DMS114 treated with DMSO at 0.1 percent for 48 hours (cell line): ENCODE measurements around the gene CD164.

ENCODE experiments used
- DNase-seq: peaks from one replicate; lab custom pipeline; 2025; ENCODE audit not compliant: unreplicated experiment; lab: John Stamatoyannopoulos, UW

The CD164 gene

DNA sequence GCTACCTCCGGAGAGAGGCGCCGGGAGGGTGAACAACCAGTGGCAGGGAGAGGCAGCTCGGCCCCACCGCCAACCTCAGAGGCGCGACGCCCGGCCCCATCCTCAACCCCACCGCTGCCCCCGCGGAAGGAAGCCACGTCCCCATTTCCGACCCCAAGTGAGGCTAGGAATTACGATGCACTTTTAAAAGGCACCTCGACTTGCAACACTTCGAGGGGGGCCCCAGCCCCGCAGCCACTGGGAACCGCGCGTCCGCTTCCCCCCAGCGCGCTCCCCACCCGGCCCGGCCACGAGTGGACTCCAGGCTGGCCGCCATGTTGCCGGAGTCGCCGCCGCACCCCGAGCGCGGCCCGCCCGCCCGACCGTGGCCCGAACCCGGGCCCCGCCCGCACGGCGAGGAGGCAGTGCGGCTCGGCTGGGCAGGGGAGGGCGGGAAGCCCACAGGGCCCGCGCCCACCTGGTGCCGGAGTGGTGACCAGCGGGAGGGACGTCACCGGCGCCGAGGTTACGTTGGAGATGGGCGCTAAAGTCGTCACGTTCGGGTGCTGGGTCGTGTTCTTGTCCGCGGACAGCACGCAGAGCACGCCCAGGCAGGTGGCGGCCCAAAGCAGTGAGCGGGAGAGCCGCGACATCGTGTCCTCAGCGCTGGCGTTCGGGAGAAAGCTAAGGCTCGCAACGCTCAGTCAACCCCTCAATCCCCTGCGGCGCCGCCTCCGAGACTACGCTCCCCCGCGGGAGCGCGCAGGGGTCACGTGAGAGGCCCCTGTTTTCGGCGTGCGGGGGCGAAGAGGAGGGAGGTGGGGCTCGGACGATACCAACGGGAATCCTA lies at the start of gene CD164:
TSS of gene CD164 (minus strand) at position 721 of the 829 bp plus-strand sequence. CDS start at position 632, 89 bp downstream.
- DNase-seq, result peak; percentile 89

DNA sequence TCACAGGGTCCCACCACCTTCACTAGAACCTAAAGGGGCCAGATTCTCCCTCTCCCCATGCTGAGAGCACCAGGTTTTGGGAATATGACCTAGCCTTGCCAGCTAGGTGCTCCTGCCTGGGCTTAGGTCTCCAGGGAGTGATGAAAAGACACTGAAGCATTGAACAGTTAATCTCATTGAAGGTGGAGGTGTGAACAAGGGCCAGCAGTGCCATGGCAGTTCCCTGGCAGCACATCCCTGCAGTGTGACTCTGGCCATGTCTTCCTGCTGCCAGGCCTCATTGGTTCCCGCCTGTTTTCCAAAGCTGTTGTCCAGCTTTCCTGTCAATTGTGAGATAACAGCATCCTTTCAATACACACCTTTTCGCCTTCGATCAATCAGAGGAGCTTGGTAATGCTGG lies 47.2 kb upstream of the CD164 start:
- DNase-seq, result no peak

GRCh38 chr6:109428889-109429477 lies 46.7 kb upstream of the CD164 start:
- DNase-seq, result no peak

GRCh38 chr6:109424946-109425345 lies 42.7 kb upstream of the CD164 start:
- no peak for DNase-seq

DNA sequence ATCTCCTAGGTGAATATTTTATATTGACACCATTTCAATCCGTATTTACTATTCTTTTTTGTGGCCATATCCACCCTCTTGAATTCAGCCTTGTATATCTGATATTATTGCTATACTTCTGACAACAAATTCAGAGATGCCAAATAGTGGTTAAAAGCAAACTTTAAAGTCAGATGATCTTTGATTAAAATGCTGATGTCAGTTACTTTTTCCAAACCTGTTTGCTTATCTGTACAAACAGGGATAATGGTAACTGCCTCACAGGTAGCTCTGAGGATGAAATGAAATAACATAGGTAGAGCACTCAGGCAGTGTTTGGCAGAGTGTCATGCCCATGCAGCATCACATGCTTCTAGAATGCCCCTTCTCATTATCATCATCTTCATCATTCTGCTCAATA lies 38.9 kb upstream of the CD164 start:
- DNase-seq, result no peak

DNA sequence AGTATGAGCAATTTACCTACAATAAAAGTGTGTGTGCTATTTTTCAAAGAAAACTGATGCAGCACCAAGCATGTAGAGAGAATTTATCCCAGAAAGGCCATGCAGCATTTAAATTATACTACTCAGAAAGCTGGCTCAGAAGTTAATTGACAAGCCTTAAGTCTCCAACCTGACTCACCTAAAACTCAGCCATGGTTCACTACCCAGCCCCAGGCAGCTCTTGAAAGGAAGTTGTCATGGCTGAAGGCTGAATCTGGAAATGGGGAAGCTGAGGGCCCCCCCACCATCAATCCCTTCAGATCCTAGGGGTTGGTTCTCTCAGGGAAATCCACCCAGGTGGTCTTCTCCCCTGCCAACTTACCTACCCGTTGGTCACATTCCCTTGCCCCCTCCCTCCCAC lies 38.5 kb upstream of the CD164 start:
- no peak for DNase-seq

- no peak for DNase-seq
These were observed 35.4 kb upstream of the CD164 start for GRCh38 chr6:109417646-109418045.

DNA sequence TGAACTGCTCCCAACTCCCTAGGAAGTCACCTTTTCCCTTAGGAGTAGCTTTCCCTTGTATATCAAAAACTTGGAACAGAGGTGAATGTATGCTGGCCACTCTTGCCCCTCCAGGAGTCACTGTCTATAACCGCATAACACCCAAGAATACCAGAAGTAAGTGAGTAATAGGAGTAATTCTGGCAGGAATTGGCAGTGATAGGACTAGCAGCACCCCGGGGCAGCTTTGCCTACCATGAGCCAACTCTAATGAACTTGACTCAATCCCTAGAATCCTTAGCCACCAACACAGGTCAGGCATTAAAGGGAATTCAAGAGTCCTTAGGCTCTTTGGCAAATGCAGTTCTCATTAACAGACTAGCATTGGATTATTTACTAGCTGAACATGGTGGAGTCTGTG lies 28.8 kb upstream of the CD164 start:
- no peak for DNase-seq

DNA sequence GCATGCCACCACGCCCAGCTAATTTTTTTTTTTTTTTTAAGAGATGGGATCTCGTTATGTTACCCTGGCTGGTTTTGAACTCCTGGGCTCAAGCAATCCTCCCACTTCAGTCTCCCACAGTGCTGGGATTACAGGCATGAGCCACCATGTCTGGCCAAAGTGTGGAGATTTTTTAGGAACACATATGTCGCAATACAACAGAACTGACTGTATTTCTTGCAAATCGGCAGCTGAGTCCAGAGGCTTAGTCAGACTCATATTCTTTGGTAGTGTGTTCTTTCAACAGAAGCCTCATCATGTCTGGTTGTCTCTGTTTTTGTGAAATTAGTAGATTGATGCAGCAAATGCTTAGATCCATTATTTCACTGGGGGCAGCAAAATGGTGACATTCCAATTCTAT lies 23.9 kb upstream of the CD164 start:
- no peak for DNase-seq

- DNase-seq, result no peak
These were observed 14.8 kb upstream of the CD164 start for GRCh38 chr6:109397020-109397419.

DNA sequence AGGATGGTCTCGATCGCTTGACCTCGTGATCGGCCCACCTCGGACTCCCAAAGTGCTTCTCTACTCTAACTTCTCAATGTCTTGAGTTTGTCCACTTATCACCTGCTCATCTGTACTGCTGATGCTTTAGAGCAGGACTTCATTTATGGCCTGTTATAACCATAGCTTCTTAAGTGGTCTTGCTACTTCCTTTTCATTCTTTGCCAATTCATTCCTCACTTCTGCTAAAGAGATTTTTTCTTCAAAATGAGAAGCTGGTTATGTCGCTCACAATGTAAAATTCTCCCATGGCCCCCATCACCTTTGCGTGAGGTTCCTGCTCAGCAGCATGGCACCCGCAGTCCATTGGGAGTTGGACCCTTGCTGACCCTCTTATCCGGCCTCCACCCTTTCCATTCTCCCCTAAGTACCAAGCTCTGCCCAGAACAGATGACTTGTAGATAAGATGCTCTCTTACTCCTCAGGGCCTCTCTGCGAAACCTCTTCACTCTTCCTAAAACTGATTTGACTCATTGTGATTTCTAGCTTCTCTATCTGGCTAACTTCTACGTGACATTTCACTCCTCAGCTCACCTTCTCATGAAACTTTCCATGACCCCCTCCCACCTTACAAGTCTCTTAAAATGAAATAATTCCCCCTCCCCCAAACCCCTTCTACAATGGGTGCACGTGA lies 13.9 kb upstream of the CD164 start:
- DNase-seq, result no peak

GRCh38 chr6:109393886-109394281 lies 11.6 kb upstream of the CD164 start:
- no peak for DNase-seq

GRCh38 chr6:109393157-109393885 lies 11.1 kb upstream of the CD164 start:
- no peak for DNase-seq

GRCh38 chr6:109389650-109390274 lies 7.5 kb upstream of the CD164 start:
- DNase-seq, result no peak

GRCh38 chr6:109388265-109388664 lies 6.0 kb upstream of the CD164 start:
- no peak for DNase-seq

- DNase-seq, result no peak
These were observed 1.2 kb upstream of the CD164 start for GRCh38 chr6:109383438-109383940.

GRCh38 chr6:109382576-109383437 lies 540 bp upstream of the CD164 start:
- peak; percentile 93 for DNase-seq

DNA sequence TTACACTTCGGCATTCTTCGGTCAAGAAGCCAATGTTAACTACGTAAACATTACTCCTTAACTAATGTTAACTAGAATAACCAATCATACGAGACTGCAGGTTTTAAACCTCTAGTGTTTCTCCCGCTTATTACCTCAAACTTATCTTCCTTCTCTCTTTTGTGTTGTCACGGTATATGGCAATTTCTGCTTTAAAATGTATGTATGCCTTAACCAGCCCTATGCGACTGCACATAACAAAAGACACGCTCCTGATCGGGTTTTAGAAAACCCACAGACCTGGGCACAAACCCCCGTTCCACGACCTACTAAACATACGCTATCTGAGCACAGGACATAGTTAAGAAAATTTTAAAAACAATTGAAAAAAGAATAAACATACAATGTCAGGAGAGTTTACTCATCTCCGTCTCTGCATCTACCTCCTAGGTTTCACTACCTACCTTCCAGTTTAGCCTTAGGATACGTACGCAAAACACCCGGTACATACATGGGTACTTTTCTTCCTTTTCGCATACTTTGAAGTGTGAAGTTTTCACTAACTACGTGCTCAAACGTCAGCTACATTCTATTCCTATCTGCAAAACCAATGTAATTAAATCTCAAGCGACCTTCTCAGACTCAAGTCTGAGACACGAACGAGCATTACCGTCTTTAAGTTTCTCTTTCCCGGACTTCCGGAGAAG lies 1.1 kb downstream of the CD164 start:
- no peak for DNase-seq

DNA sequence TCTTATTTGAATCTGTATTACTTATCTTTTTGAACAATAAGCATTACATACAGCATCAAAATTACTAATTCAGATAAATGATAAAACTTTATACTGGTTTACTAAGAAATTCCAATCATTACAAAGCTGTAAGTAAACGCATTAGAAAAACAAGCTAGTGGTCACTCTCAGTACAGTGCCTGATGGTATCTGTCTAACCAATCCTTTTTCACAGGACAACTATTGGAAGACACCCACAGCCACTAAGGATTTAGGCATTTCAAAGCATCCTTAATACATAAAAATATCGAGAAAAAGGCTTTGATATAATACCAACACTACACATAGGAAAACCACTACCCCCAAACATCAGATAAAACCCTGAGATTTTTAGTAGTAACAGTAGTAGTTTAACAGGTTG lies 2.6 kb downstream of the CD164 start:
- no peak for DNase-seq
